Dermis microvascular lymphatic vessel endothelial cell (primary cell): Measurements from ENCODE around the gene OR56B4. TPM values are rescaled to one million over a fixed set of nuclear protein-coding genes. Genes with fewer than 3 reads are reported as not detected.
"Not testable (repeated sequence)": the region's sequence is repeated elsewhere in the genome, so short reads cannot be mapped to it uniquely, and the experiment has no call there.

ENCODE experiments used
- DNase-seq, 2 donors: peaks; one replicate each; pipeline versions ENCODE4 v3.0.0 to v3.0.0-alpha.2; 2010; ENCODE audit warnings: low read depth in 2 of 2
- total RNA-seq: library from RNA; depleted of rRNA; stranded (reverse); fragments of >200 nt; gene quantifications from 2 replicates; pipeline ENCODE4 v1.2.1, GENCODE V29; 2014

Gene OR56B4, protein sequence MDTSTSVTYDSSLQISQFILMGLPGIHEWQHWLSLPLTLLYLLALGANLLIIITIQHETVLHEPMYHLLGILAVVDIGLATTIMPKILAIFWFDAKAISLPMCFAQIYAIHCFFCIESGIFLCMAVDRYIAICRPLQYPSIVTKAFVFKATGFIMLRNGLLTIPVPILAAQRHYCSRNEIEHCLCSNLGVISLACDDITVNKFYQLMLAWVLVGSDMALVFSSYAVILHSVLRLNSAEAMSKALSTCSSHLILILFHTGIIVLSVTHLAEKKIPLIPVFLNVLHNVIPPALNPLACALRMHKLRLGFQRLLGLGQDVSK
- total RNA-seq = not detected in 2 replicates

GRCh38 chr11:6107384-6107783, at the start of gene OR56B4:
TSS of gene OR56B4 (plus strand) at chr11:6107684. CDS start at chr11:6107779, 95 bp downstream.
- not testable (repeated sequence) for DNase-seq

GRCh38 chr11:6061475-6061874, 46.0 kb upstream of the OR56B4 start:
- no peak for DNase-seq

- DNase-seq = no peak
Measured at GRCh38 chr11:6062691-6063358, 44.7 kb upstream of the OR56B4 start.

- DNase-seq = no peak
Measured at GRCh38 chr11:6067502-6067901, 40.0 kb upstream of the OR56B4 start.

- DNase-seq = not testable (repeated sequence)
Measured at GRCh38 chr11:6076443-6076842, 31.0 kb upstream of the OR56B4 start.

DNA sequence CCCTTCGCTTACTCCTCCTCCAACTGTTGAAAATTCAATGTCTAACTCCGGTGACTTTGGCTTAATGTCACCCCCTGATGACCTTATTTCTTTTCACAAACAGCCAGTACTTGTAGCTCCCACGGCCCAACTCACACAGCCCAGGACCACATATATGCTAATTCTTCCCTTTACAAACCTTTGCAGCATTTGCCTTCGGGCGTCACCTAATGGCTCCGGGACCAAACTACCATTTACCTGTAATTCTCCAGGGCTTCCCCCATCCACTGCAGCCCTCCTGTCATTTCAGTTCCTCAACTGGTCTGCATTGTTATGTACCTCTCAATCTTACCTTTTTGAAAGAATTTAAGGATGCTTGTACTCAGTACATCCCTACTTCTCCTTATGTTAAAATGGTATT, 29.8 kb upstream of the OR56B4 start:
- no peak for DNase-seq

GRCh38 chr11:6079463-6079862, 28.0 kb upstream of the OR56B4 start:
- no peak for DNase-seq

DNA sequence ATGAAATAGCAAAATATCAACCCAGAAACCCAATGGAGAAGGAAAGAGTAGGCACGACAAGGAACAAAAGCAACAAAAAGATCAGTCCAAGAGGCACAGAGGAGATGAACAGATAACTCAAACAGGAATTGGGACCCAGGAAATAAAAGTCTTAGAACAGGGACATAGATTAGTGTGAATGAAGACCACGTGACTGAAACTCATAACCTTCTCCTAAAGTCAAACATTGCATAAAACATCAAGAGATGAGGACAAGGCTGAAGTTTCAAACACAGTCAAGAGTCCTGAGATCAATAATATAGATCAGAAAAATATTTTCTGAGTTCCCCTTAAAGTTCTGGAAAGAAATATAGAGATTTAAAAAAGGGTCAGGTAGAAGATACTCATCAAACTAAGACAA, 24.4 kb upstream of the OR56B4 start:
- DNase-seq = no peak

- DNase-seq = no peak
Measured at GRCh38 chr11:6084587-6084986, 22.9 kb upstream of the OR56B4 start.

DNA sequence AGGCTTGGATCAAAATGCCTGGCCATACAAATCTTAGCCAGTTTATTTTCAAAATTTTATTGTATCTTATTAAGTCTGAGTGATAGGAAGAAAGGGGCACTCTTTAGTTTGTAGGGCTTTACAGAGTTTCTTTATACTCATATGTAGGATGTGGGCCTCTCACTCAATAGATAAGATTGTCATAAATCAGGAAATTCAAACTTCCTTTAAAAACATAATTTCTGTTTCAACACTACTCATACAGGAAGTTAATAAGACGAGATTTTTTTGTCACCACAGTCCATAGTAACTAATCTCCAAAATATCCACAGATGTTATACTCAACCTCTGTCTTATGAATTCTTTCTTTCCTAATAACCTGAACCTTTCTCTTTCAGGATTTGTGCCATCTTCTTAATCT, 13.3 kb upstream of the OR56B4 start:
- no peak for DNase-seq

DNA sequence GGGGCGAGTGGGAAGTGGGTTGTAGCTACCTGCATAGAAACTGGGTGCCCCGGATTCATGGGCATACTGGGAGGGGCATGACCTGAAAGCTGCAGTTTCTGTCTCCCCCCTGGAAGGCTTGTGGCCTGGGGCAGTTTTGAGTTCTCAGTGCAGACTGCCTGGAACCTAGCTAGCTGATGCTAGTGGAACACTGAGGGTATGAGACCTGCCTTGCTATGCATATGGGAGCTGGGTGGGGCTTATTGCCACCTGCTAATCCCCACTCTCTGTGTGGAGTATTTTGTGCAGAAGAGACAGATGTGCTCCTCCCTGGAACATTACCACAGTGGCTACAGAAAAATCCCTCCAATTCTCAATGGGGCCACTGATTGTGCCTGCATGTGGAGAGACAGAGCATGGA, 11.7 kb upstream of the OR56B4 start:
- no peak for DNase-seq

DNA sequence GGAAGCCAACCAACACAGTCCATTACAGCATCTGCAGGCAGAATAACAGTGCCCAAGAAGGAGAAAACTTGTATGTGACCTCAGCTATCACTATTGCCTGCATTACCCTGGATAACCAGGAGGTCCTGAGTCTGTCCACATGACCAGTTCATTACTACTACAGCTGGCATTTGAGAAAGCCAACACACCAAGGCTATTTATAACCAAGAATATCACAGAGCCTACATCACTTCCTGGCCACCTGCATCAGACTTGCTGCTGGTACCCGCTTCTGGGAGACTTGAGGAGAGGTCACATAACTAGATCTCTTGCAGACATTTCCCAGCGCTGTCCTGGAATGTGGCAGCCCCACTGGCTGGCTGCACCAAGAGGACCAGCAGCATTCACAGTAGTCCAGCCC, 11.1 kb upstream of the OR56B4 start:
- DNase-seq = peak in 1 of 2 donors; percentile 12

GRCh38 chr11:6099577-6099976, 7.9 kb upstream of the OR56B4 start:
- no peak for DNase-seq

DNA sequence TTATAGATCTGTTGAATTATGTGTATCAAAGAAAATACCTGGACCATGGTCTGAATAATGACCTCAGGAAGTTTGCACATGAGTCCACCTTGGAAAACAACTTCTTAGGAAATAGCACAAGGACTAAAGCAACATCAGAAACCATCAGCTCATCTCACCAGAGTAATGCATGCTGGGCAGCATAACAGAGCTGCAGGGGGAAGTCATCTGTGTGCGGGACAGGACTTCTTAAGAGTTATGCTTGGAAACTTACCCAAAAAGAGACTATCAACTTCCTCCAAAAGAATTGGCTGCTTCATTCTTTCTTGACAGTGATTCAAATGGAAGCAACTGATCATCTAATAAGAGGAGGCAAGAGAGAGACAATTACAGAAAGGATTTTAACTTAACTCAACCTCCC, 2.5 kb downstream of the OR56B4 start:
- no peak for DNase-seq

GRCh38 chr11:6111673-6112072, 4.2 kb downstream of the OR56B4 start:
- DNase-seq = no peak

GRCh38 chr11:6116638-6117037, 9.2 kb downstream of the OR56B4 start:
- DNase-seq = no peak

DNA sequence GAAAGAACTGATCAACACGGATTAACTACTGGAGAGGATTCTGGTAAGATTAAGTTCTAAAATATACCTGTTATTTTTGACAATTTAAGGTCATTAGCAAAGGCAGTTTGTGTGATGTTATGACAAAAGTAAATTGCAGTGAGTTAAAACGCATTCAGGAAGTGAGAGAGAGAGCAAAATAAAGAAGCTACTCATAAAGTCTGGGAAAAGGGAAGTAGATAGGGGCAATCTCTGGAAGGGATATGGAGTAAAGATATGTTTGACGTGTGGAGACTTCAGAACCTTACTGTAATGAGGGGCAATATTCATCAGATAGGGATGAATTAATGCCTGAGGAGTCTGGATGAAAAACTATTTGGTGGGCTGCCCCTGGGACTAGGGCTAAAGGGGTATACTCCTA, 16.8 kb downstream of the OR56B4 start:
- no peak for DNase-seq

GRCh38 chr11:6127881-6128280, 20.4 kb downstream of the OR56B4 start:
- DNase-seq = peak in 1 of 2 donors; percentile 2

DNA sequence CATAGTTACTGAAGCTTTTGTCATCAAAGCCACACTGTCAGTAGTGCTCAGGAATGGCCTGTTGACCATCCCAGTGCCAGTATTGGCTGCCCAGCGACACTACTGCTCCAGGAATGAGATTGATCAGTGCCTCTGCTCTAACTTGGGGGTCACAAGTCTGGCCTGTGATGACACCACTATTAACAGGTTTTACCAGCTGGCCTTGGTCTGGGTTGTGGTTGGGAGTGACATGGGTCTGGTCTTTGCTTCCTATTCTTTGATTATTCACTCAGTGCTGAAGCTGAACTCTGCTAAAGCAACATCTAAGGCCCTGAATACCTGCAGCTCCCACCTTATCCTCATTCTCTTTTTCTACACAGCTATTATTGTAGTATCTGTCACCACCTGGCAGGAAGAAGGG, 21.5 kb downstream of the OR56B4 start:
- DNase-seq = no peak

DNA sequence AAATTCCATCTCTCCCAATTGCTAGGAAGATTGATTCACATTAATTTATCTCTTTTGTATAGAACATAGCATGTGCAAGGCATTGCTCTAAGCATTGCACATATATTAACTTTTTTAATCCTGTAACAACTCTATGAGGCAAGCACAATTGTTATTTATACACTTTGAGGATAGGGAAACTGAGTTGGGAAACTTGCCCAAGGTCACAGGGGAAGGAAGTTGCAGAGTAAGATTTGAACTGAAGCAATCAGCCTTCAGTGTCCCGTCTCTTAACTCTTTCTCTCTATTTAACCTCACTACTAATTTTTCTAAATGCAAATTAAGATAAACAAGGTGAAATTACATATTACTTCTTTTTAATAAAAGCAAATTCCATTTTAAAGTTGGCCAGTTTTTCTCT, 22.2 kb downstream of the OR56B4 start:
- no peak for DNase-seq

- DNase-seq = no peak
Measured at GRCh38 chr11:6132431-6132830, 24.9 kb downstream of the OR56B4 start.

DNA sequence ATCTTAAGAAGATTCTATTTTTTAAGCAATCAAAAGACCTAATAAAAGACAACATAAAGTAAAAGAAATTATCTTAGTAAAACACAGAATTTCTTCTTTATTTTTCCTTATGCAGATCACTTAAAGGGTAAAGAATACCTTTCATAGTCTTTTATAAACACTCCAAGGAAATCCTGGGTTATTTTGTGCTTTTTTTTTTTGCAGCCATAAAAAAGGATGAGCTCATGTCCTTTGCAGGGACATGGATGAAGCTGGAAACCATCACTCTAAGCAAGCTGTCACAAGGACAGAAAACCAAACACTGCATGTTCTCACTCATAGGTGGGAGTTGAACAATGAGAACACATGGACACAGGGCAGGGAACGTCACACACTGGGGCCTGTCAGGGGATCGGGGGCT, 28.5 kb downstream of the OR56B4 start:
- DNase-seq = not testable (repeated sequence)

- DNase-seq = no peak
Measured at GRCh38 chr11:6142936-6143335, 35.5 kb downstream of the OR56B4 start.
